ENCODE data around the gene H6PD. TPM values are rescaled to one million over a fixed set of nuclear protein-coding genes. Genes with fewer than 3 reads are reported as not detected.

H6PD gene
- total RNA-seq, 1 donor = 27.2 TPM

GRCh38 chr1:9222846-9223625 is 11.5 kb upstream of the H6PD start:
- no peak for TF ChIP-seq CTCF (IDR thresholded peaks at IDR 0.05; ENCODE audit: insufficient read depth, low read depth, low read length)
- no peak overlapping the region for H3K4me3 ChIP-seq (ENCODE audit: low read depth, low read length)
- no peak for DNase-seq (ENCODE audit: low read depth)

- H3K4me3 ChIP-seq (ENCODE audit: low read depth, low read length) = no peak overlapping the region
Observed at GRCh38 chr1:9224664-9225410, 9.7 kb upstream of the H6PD start.

GRCh38 chr1:9225411-9225785 is 9.2 kb upstream of the H6PD start:
- no peak for DNase-seq (ENCODE audit: low read depth)
- no peak for TF ChIP-seq CTCF (IDR thresholded peaks at IDR 0.05; ENCODE audit: insufficient read depth, low read depth, low read length)
- H3K4me3 ChIP-seq (ENCODE audit: low read depth, low read length) = no peak overlapping the region

More at GRCh38 chr1:9224664-9225410, 9.7 kb upstream of the H6PD start:
- no peak for DNase-seq (ENCODE audit: low read depth)
- TF ChIP-seq CTCF (IDR thresholded peaks at IDR 0.05; ENCODE audit: insufficient read depth, low read depth, low read length) = no peak

- no peak overlapping the region for H3K4me3 ChIP-seq (ENCODE audit: low read depth, low read length)
- DNase-seq (ENCODE audit: low read depth) = no peak
- TF ChIP-seq CTCF (IDR thresholded peaks at IDR 0.05; ENCODE audit: insufficient read depth, low read depth, low read length) = no peak
Observed at GRCh38 chr1:9228609-9229008, 6.0 kb upstream of the H6PD start.

GRCh38 chr1:9229549-9229948 is 5.0 kb upstream of the H6PD start:
- H3K4me3 ChIP-seq (ENCODE audit: low read depth, low read length) = no peak overlapping the region
- no peak for TF ChIP-seq CTCF (IDR thresholded peaks at IDR 0.05; ENCODE audit: insufficient read depth, low read depth, low read length)
- no peak for DNase-seq (ENCODE audit: low read depth)

GRCh38 chr1:9230869-9231533 is 3.6 kb upstream of the H6PD start:
- H3K4me3 ChIP-seq (ENCODE audit: low read depth, low read length) = no peak overlapping the region
- no peak for TF ChIP-seq CTCF (IDR thresholded peaks at IDR 0.05; ENCODE audit: insufficient read depth, low read depth, low read length)
- no peak for DNase-seq (ENCODE audit: low read depth)

All from fibroblast of villous mesenchyme (primary cell).